ENCODE results near the gene SDS. TPM values are rescaled to one million over a fixed set of nuclear protein-coding genes. Genes with fewer than 3 reads are reported as not detected.
A peak's percentile ranks its signal among the peaks of the same experiment; 100 is the strongest.

SDS gene
- total and polyA plus RNA-seq, 2 of the 8 experiments (the other 6 are each of a cell fraction or from before 2014, with no cell fraction given): 0.21 TPM; not detected in 1

DNA sequence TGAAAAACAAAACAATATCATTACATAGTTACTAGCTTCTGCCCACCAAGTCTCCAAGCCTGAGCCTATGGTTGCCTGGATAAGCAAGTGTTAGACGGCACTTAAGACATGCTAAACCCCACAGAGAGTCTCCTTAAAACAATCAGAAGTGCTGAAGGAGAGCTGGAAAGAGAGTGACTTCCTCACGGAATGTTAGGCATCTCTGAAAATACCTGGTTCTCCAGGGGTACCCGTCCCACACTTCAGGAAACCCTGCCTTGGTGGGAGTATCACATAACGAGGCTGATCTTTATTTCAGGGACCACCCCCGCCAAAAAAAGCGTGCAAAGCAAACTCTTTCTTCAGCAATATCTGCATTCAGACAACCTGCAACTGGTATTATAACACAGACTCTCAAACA, 49.6 kb upstream of the SDS start:
- H2AFZ ChIP-seq (ENCODE audit: low read length): no peak overlapping the region
- H2AK5ac ChIP-seq (ENCODE audit: low read depth, low read length): no peak overlapping the region
- H3K9me3 ChIP-seq (ENCODE audit: insufficient read depth in 2 of 2, low read depth in 1 of 2, low read length in 1 of 2): no peaks in the 10 kb centered on the region
- H3K79me1 ChIP-seq (ENCODE audit: low read depth, low read length): no peaks in the 10 kb centered on the region
- no peak overlapping the region for H4K91ac ChIP-seq (replicated peaks; ENCODE audit: insufficient read length, low read length)
- H2BK15ac ChIP-seq (ENCODE audit: low read length): no peak overlapping the region
- no peak overlapping the region for H3K23ac ChIP-seq (ENCODE audit: insufficient read length)
- no peaks in the 10 kb centered on the region for H3K23me2 ChIP-seq (ENCODE audit: low read depth, low read length)
- H2BK120ac ChIP-seq (replicated peaks; ENCODE audit: low read depth, low read length): no peak overlapping the region
- H3K18ac ChIP-seq (ENCODE audit: extremely low read depth, low read length): no peak overlapping the region
- no peak overlapping the region for H2BK5ac ChIP-seq (ENCODE audit: low read depth, low read length)
- H3K79me2 ChIP-seq (ENCODE audit: control insufficient read depth in 1 of 2, insufficient read depth in 2 of 2, low read length in 2 of 2): no peaks in the 10 kb centered on the region
- ChIA-PET CTCF (ENCODE audit: partially characterized antibody) (interaction anchor here (0.8 to 2.9 kb wide), 5 partner anchors 8 to 459 kb away, joined by 3 to 24 read pairs (median 5); no protein-coding TSS in a partner anchor), POLR2A (ENCODE audit: partially characterized antibody) (interaction anchor here (0.7 kb wide), 1 partner anchor 654 kb away, joined by 3 read pairs; no protein-coding TSS in a partner anchor)
- no peaks in the 10 kb centered on the region for H3K36me3 ChIP-seq (ENCODE audit: control insufficient read depth in 2 of 4, insufficient read depth in 4 of 4, low read length in 3 of 4)
- H3K27me3 ChIP-seq (replicated peaks in 1 of 4; ENCODE audit: control insufficient read depth in 3 of 4, extremely low read depth in 1 of 4, insufficient read depth in 3 of 4, low read length in 3 of 4): no peaks in the 10 kb centered on the region
- no peak overlapping the region for H2BK12ac ChIP-seq (ENCODE audit: low read depth, low read length)
- H3K56ac ChIP-seq (replicated peaks; ENCODE audit: insufficient read length, low read depth, low read length): no peak overlapping the region
- no peak overlapping the region for H3K4me3 ChIP-seq (ENCODE audit: extremely low read depth in 1 of 4, insufficient read depth in 2 of 4, low read depth in 3 of 4, low read length in 4 of 4)
- 65% methylated on average over 6 of the region's 6 CpGs; no CpG with 5 or more reads in 1 of the 2 experiments for WGBS, 2 experiments (ENCODE audit: extremely low coverage in 1 of 2, insufficient coverage in 1 of 2, insufficient read length in 1 of 2, insufficient replicate concordance in 2 of 2, low coverage in 1 of 2, low lambda C conversion rate in 2 of 2, missing lambda C conversion rate in 1 of 2)
- no peak overlapping the region for H3K4me2 ChIP-seq (ENCODE audit: insufficient read depth in 1 of 2, low read depth in 2 of 2, low read length in 2 of 2)
- no peak for DNase-seq (ENCODE audit: low read depth in 1 of 2, low spot score in 2 of 2)
- H3K4me1 ChIP-seq (replicated peaks in 1 of 4; ENCODE audit: control insufficient read depth in 3 of 4, insufficient read depth in 4 of 4, low read length in 3 of 4): peaks cover 0 to 3% (median 1%) of the 10 kb centered on the region in 4 experiments; a peak in 3 of 7 replicates
- TF ChIP-seq RNF2 (IDR thresholded peaks at IDR 0.05; ENCODE audit: borderline replicate concordance, low read depth, low read length, missing control alignments, poor library complexity, severe bottlenecking): no peak
- 0 out of 2 replicates have a peak, but pooled peaks have one; percentile 30 for TF ChIP-seq TEAD4 (IDR thresholded peaks at IDR 0.05; ENCODE audit: low read depth, low read length)
- no peak overlapping the region for H3K4ac ChIP-seq (replicated peaks; ENCODE audit: insufficient read length, low read depth, low read length)
- H3K14ac ChIP-seq (ENCODE audit: insufficient read length): no peak overlapping the region
- H3K27ac ChIP-seq (ENCODE audit: low read depth, low read length): no peak overlapping the region
- H3K9ac ChIP-seq (replicated peaks in 1 of 4; ENCODE audit: extremely low read depth in 1 of 4, low read depth in 3 of 4, low read length in 3 of 4): no peak overlapping the region
- no peak overlapping the region for H4K5ac ChIP-seq (ENCODE audit: insufficient read length, low read depth, low read length)
- no peak for FAIRE-seq
- no peak overlapping the region for H4K8ac ChIP-seq (ENCODE audit: extremely low read depth, insufficient read depth, low read length)
- no peak overlapping the region for H2BK20ac ChIP-seq (ENCODE audit: low read length)
- no peaks in the 10 kb centered on the region for H4K20me1 ChIP-seq (replicated peaks in 1 of 2; ENCODE audit: control insufficient read depth in 1 of 2, insufficient read depth in 2 of 2, low read length in 2 of 2)
